NB4 (cell line): Measurements from ENCODE around the gene GRIK1.

Experiments used
- DNase-seq: peaks from one replicate; pipeline ENCODE4 v3.0.0; 2010; ENCODE audit warnings: low read depth
- H3K4me3 ChIP-seq: one replicate; pipeline ENCODE4 v1.5.1; 2011; ENCODE audit warnings: mild to moderate bottlenecking, low read depth, low read length, moderate library complexity
- MYC ChIP-seq: IDR thresholded peaks from 2 replicates; pipeline ENCODE4 v1.6.1; 2011; ENCODE audit warnings: low read depth, low read length
- POLR2A ChIP-seq: IDR thresholded peaks from 2 replicates; pipeline ENCODE4 v1.6.1; 2011; ENCODE audit warnings: mild to moderate bottlenecking; ENCODE audit not compliant: insufficient read length; ENCODE audit errors: extremely low read depth
- TF ChIP-seq, protein P1 (sequence below): IDR thresholded peaks from one replicate; pipeline ENCODE4 v1.5.1; 2012; ENCODE audit warnings: low read depth, low read length
- TF ChIP-seq, protein P2 (sequence below): IDR thresholded peaks from 2 replicates; pipeline ENCODE4 v1.6.1; 2011; ENCODE audit warnings: low read depth, low read length

GRIK1 gene

DNA sequence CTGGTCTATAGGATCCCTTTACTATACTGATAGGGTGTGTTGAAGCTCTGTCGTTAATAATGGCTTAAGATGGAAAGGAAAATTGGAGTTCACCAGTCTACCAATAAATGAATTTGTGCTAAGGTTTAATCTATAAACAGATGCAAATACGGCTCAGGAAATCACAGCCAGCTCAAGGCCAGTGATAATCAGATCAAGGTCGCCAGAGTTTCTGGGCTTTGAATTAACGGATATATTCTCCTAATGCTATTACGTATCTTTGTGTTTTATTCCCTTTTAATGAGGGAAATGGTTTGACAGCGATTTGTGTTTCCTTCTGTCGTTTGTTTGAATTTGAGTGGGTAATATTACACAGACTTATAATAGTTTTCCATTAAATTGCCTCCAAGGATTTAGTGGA lies 361.5 kb downstream of the GRIK1 start:
- DNase-seq = no peak
- no peak overlapping the region for H3K4me3 ChIP-seq
- TF ChIP-seq MYC (no peak), POLR2A (no peak)
- TF ChIP-seq, protein P1, sequence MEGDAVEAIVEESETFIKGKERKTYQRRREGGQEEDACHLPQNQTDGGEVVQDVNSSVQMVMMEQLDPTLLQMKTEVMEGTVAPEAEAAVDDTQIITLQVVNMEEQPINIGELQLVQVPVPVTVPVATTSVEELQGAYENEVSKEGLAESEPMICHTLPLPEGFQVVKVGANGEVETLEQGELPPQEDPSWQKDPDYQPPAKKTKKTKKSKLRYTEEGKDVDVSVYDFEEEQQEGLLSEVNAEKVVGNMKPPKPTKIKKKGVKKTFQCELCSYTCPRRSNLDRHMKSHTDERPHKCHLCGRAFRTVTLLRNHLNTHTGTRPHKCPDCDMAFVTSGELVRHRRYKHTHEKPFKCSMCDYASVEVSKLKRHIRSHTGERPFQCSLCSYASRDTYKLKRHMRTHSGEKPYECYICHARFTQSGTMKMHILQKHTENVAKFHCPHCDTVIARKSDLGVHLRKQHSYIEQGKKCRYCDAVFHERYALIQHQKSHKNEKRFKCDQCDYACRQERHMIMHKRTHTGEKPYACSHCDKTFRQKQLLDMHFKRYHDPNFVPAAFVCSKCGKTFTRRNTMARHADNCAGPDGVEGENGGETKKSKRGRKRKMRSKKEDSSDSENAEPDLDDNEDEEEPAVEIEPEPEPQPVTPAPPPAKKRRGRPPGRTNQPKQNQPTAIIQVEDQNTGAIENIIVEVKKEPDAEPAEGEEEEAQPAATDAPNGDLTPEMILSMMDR = no peak
- TF ChIP-seq, protein P2, sequence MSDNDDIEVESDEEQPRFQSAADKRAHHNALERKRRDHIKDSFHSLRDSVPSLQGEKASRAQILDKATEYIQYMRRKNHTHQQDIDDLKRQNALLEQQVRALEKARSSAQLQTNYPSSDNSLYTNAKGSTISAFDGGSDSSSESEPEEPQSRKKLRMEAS = no peak

DNA sequence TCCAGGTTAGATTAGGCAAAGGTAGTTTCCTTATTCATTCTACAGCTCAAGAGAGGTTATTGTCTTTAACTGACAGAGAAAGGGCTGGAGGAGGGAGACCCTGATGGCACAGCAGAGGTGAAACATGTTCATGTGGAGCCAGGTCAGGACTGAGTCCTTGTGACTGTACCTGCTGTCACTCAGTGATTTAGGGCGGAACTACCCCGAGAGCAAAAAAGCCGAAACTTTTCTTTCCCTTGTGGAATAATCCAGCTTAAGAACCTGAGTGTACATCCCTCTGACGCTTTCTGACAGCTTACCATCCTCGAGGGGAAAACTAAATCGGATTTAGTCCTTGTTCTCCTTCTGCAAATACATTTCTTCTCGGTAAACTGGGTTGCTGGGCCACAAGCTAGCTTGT lies 367.8 kb downstream of the GRIK1 start:
- H3K4me3 ChIP-seq = no peak overlapping the region
- no peak for TF ChIP-seq MYC
- TF ChIP-seq, protein P2 = no peak
- no peak for TF ChIP-seq POLR2A
- TF ChIP-seq, protein P1 = no peak
- DNase-seq = peak; percentile 6

DNA sequence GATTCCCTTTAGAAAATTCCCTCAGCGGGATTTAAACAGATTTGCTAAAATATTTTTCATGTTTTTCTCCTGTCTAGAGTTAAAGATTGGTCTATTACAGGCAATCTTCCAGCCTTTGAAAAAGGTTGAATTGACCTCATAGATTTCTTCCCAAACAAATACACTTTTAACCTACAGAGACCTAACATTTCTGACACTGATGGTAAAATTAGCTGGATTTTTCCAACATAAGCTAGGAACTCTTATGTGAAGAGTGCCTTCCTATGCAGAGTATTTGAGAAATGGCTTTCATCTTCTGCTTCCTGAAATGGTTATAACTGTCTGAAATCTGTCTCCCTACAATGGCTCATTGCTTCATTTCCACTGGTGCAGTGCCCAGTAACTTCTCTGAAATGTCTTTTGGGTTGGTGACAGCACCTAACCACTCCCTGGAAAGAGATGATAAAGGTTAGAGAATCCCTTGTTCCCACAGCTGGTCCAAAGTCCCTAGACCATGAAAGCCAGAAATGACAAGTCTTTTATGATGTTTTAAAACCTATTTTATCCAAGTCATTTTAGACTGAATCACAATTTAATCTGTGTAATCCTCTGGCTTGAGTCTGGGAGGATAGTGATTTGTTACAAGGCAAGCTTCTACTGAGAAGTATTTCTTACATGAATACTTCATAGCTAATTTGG lies 371.6 kb downstream of the GRIK1 start:
- no peak overlapping the region for H3K4me3 ChIP-seq
- TF ChIP-seq POLR2A = no peak
- DNase-seq = no peak

DNA sequence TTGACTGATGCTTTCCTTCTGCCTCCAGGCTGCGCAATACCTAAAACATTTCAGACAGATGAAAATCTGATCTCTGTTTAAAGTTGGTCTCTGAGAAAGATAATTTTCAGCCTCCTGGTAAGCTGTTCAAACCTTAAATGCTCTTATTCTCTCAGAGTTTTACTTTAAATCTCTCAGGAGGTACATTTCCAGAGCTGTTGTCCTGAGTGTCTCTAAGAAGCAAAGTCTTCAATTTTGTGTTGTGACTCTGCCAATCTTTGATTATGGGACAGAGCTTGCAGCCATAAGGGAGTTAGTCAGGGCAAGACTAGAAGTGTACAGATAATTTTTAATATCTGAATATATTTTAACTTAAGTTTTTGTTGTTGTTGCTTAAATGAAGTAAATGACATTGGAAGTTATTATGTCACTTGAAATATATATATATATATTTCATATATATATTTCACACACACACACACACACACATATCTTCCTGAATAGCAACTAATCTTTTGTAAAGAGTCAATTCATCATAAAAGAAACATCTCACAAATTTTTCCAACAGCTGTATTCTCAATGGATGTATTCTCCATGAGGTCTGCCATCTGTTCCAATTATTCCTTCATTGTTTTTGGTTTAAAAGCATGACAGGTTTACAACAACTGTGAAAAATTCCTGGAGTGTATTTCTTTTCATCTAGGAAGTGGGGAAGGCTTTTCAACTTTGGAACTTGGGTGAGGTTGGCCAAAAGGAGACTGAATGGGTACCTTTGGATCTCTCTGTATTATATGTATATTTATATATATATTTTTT lies 381.7 kb downstream of the GRIK1 start:
- TF ChIP-seq, protein P2 = no peak
- TF ChIP-seq MYC (no peak), POLR2A (no peak)
- TF ChIP-seq, protein P1 = no peak
- DNase-seq = no peak
- no peak overlapping the region for H3K4me3 ChIP-seq

DNA sequence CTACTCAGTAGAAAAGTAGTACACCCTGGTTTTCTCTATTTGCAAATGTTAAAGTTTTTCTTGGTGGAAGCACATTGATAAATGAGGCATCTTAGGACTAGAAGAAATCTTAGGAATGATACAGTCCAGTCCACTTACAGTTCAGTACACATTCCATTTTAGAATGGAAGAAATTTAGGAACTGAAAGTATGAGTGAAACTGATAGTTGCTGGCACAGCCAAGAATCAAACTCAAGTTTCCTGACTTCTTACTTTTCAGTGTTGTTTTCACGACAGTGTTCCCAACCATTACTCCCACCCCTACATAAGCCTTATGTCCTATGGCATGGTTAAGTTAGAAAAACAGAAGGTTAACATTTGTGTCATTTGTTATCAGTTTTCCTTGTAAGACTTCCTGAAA lies 382.6 kb downstream of the GRIK1 start:
- H3K4me3 ChIP-seq = no peak overlapping the region
- TF ChIP-seq MYC (no peak), POLR2A (no peak)

DNA sequence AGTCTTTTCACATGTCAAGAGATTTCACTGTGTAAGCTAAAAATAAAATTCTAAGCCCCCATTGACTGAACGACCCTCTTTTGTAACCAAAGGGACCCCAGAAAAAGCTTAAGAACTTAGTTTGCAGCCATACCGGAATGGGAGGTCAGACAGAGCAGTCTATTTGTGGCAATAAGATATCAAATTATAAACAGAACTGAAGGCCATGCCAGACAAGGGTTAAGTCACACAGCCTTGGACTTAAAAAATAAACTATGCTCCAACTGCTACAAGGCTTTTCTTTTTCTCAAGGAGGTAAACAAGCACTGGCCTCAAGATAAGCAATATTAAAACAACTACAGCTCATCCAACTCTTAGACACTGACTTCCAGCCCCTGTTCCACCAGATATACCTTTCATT lies 384.2 kb downstream of the GRIK1 start:
- DNase-seq = no peak
- H3K4me3 ChIP-seq = no peak overlapping the region
- no peak for TF ChIP-seq MYC

More for the DNA sequence above, 382.6 kb downstream of the GRIK1 start:
- DNase-seq = no peak

DNA sequence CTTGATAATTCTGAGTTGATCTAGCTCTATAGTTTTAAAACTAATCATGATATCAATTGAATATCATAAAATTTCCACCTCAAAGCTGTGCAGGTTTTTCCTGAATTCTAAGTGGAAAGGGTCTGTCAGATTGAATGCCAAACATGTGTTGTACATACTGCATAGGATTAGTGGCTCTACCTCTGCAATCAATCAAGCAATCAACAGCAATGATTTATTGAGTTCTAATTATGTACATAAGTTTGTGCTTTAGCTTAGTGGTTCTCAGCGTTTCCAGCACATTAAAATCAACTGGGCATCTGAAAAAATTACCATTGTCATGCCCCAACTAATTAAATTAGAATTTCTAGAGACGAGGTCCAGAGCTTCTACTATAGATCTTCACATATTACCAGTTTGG lies 389.6 kb downstream of the GRIK1 start:
- no peak for DNase-seq
- TF ChIP-seq POLR2A (no peak), MYC (no peak)
- TF ChIP-seq, protein P1 = no peak
- TF ChIP-seq, protein P2 = no peak
- no peak overlapping the region for H3K4me3 ChIP-seq
